OCI-LY1 (cell line): Measurements from ENCODE around the gene PDE9A.

ENCODE experiments used
- H2AFZ ChIP-seq: fragments of 200-600 bp; sonication (generic), shearing (Covaris generic); 2 replicates; pipeline ENCODE4 v1.6.0; 2014; ENCODE audit warnings: antibody characterized with exemption, mild to moderate bottlenecking, low read length
- H3F3A ChIP-seq: fragments of 200-600 bp; sonication (generic), shearing (Covaris generic); 2 replicates; pipeline ENCODE4 v1.6.0; 2014; ENCODE audit warnings: mild to moderate bottlenecking, antibody characterized with exemption, low read length, moderate library complexity; ENCODE audit not compliant: insufficient read depth
- H3K27ac ChIP-seq: fragments of 200-600 bp; sonication (generic); 2 replicates; pipeline ENCODE4 v1.5.1; 2014; ENCODE audit warnings: low read length, mixed run types, mild to moderate bottlenecking, low read depth; ENCODE audit not compliant: poor library complexity, severe bottlenecking
- H3K27me3 ChIP-seq: fragments of 200-600 bp; sonication (generic); 2 replicates; pipeline ENCODE4 v1.6.0; 2014; ENCODE audit warnings: antibody characterized with exemption, mild to moderate bottlenecking, low read length, moderate library complexity; ENCODE audit not compliant: insufficient read depth
- H3K36me3 ChIP-seq: fragments of 200-600 bp; sonication (generic); 2 replicates; pipeline ENCODE4 v1.6.1; 2014; ENCODE audit warnings: mild to moderate bottlenecking, antibody characterized with exemption, low read length, moderate library complexity, mixed read lengths; ENCODE audit not compliant: insufficient read depth
- H3K4me1 ChIP-seq: fragments of 200-600 bp; sonication (generic); 2 replicates; pipeline ENCODE4 v1.5.1; 2014; ENCODE audit warnings: mild to moderate bottlenecking, low read length, moderate library complexity; ENCODE audit not compliant: insufficient read depth, severe bottlenecking
- H3K4me2 ChIP-seq: fragments of 200-600 bp; sonication (generic), shearing (Covaris generic); 2 replicates; pipeline ENCODE4 v1.6.1; 2014; ENCODE audit warnings: low read length
- H3K4me3 ChIP-seq: fragments of 200-600 bp; sonication (generic); 2 replicates; pipeline ENCODE4 v1.5.1; 2014; ENCODE audit warnings: low read length, low read depth, mild to moderate bottlenecking, mixed read lengths; ENCODE audit not compliant: poor library complexity, severe bottlenecking
- H3K79me2 ChIP-seq: fragments of 200-600 bp; shearing (Covaris generic); 2 replicates; pipeline ENCODE4 v1.6.1; 2016; ENCODE audit warnings: mixed run types, low read length, mixed read lengths; ENCODE audit not compliant: insufficient read depth
- H3K9ac ChIP-seq: fragments of 200-600 bp; sonication (generic), shearing (Covaris generic); 2 replicates; pipeline ENCODE4 v1.6.1; 2014; ENCODE audit warnings: mild to moderate bottlenecking, low read length, mixed read lengths
- H3K9me2 ChIP-seq: fragments of 200-600 bp; sonication (generic), shearing (Covaris generic); 2 replicates; pipeline ENCODE4 v1.6.1; 2014; ENCODE audit warnings: low read depth, mild to moderate bottlenecking, low read length, mixed read lengths
- H3K9me3 ChIP-seq: fragments of 200-600 bp; shearing (Covaris generic); 2 replicates; pipeline ENCODE4 v1.6.1; 2014; ENCODE audit warnings: low read length, mixed read lengths
- H4K20me1 ChIP-seq: fragments of 200-600 bp; sonication (generic), shearing (Covaris generic); 2 replicates; pipeline ENCODE4 v1.6.0; 2016; ENCODE audit warnings: mild to moderate bottlenecking, low read length; ENCODE audit not compliant: insufficient read depth
- EZH2 ChIP-seq: fragments of 200-600 bp; sonication (generic), shearing (Covaris generic); IDR thresholded peaks from 2 replicates; pipeline ENCODE4 v1.8.0; 2017; ENCODE audit warnings: borderline replicate concordance, mixed run types, mild to moderate bottlenecking, antibody characterized with exemption, low read length, moderate library complexity, mixed read lengths
- TF ChIP-seq, protein P1 (sequence below): fragments of 200-600 bp; sonication (generic), shearing (Covaris generic); IDR thresholded peaks from 2 replicates; pipeline ENCODE4 v1.5.1; 2017; ENCODE audit warnings: mild to moderate bottlenecking, antibody characterized with exemption, low read length, moderate library complexity, mixed read lengths

PDE9A gene

DNA sequence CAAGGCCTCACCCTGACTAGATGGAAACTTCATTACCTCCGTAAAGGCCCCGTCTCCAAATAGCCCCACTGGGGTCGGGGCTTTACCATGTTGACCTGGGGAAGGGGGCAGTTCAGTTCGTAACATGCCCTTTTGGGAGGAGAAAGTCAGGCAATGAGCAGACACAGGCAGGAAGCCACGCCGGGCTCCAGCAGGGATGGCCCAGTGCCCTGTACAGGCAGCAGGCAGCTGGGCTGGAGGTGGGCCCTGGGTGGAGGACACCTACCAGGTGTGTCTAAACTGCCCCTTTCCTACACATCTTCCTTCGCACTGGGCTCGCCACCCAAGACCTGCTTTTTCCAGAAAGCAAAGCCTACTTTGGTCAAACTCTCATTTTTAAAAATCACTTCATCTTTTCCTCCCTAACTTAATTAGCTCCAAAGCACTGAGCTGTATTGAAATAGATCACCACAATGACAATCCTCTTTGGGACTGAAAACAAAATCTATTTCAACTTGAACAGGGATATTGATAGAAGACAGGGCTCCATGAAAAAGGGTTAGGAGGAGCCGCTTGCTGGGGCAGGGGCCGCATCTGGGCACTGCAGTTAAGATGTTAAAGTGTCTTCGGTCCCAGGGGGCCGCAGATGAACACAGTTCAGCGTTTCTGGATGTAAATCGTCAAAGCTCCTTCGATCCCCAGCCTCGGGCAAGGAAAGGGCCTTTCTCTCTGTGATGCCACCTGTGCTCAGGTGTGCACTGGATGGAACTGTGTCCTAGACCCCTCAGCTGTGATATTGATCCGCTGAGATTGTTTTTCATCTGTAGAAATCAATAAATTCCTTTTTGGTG lies 104.6 kb downstream of the PDE9A start:
- TF ChIP-seq EZH2 = no peak
- TF ChIP-seq, protein P1, sequence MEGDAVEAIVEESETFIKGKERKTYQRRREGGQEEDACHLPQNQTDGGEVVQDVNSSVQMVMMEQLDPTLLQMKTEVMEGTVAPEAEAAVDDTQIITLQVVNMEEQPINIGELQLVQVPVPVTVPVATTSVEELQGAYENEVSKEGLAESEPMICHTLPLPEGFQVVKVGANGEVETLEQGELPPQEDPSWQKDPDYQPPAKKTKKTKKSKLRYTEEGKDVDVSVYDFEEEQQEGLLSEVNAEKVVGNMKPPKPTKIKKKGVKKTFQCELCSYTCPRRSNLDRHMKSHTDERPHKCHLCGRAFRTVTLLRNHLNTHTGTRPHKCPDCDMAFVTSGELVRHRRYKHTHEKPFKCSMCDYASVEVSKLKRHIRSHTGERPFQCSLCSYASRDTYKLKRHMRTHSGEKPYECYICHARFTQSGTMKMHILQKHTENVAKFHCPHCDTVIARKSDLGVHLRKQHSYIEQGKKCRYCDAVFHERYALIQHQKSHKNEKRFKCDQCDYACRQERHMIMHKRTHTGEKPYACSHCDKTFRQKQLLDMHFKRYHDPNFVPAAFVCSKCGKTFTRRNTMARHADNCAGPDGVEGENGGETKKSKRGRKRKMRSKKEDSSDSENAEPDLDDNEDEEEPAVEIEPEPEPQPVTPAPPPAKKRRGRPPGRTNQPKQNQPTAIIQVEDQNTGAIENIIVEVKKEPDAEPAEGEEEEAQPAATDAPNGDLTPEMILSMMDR = no peak
- H3K27me3 ChIP-seq = peaks cover 4% of the 10 kb centered on the region; the same call in 1 of the 2 replicates
- no peaks in the 10 kb centered on the region for H3K9me2 ChIP-seq
- H3K79me2 ChIP-seq = no peaks in the 10 kb centered on the region
- H3K4me3 ChIP-seq = no peak overlapping the region
- H3K27ac ChIP-seq = no peak overlapping the region
- H3F3A ChIP-seq = no peaks in the 10 kb centered on the region
- no peaks in the 10 kb centered on the region for H4K20me1 ChIP-seq
- H3K9me3 ChIP-seq = no peaks in the 10 kb centered on the region
- H3K9ac ChIP-seq = no peak overlapping the region
- no peak overlapping the region for H2AFZ ChIP-seq
- no peaks in the 10 kb centered on the region for H3K4me1 ChIP-seq
- H3K4me2 ChIP-seq = no peak overlapping the region
- H3K36me3 ChIP-seq = no peaks in the 10 kb centered on the region

DNA sequence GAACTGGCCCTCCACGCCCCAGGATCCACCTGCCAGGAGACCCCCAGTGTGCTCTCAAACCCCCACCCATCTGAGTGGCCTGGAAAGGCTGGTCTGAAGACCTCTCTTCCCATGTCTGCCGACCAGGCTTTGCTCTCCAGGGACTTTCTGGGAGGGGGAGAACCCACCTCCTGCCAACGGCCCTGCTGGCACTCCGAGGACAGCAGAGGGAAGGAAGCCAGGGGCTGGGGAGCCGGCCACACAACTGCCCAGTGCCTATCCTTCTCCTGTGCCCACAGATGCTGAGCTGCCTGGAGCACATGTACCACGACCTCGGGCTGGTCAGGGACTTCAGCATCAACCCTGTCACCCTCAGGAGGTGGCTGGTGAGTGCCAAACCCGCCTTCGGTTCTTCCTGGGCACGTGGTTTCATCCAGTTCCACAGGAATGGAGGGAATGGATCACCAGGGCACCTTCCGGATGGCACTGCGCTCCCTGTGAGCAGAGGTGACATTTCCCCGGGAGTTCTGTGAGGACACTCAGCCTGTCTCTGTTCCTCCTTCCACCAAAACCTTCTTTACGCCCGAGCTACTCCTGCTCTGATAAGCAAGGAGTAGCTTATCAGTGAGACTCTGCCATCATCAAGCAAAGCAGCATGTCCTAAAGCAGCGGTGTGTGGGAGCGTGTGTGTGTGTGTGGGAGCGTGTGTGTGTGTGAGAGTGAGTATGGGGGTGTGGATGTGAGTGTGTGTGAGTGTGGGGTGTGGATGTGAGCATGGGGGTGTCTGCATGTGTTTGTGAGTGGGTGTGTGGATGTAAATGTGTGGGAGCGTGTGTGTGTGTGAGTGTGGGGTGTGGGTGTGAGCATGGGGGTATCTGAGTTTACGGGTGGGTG lies 105.5 kb downstream of the PDE9A start:
- TF ChIP-seq, protein P1 = no peak
- Histone ChIP-seq H3K9me3 (no peaks in the 10 kb centered on the region), H3K36me3 (no peaks in the 10 kb centered on the region), H3F3A (no peaks in the 10 kb centered on the region), H3K4me3 (no peak overlapping the region), H3K27ac (no peak overlapping the region), H3K4me1 (no peaks in the 10 kb centered on the region), H4K20me1 (no peaks in the 10 kb centered on the region), H3K79me2 (no peaks in the 10 kb centered on the region), H3K4me2 (no peak overlapping the region), H2AFZ (no peak overlapping the region), H3K9me2 (no peaks in the 10 kb centered on the region), H3K9ac (no peak overlapping the region), H3K27me3 (peaks cover 4% of the 10 kb centered on the region; the same call in 1 of the 2 replicates)

DNA sequence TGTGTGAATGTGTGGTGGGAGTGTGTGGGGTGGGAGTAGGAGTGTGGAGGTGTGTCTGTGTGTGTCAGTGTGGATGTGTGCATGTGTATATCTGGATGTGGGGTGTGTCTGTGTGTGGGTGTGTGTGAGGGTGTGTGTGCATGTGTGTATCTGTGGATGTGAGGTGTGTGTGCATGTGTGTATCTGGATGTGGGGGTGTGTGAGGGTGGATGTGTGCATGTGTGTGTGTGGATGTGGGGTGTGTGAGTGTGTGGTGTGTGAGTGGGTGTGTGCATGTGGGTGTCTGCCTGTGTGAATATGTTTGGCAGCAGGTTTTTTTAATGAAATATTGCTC lies 106.1 kb downstream of the PDE9A start:
- Histone ChIP-seq H3K9ac (no peak overlapping the region), H3F3A (no peaks in the 10 kb centered on the region), H3K9me2 (no peaks in the 10 kb centered on the region), H3K36me3 (no peaks in the 10 kb centered on the region), H3K4me2 (no peak overlapping the region), H3K4me3 (no peak overlapping the region), H3K27ac (no peak overlapping the region), H4K20me1 (no peaks in the 10 kb centered on the region), H3K9me3 (no peaks in the 10 kb centered on the region), H2AFZ (no peak overlapping the region), H3K27me3 (no peaks in the 10 kb centered on the region), H3K79me2 (no peaks in the 10 kb centered on the region), H3K4me1 (no peaks in the 10 kb centered on the region)
- TF ChIP-seq, protein P1 = no peak
- TF ChIP-seq EZH2 = no peak
